ENCODE data around the gene CUEDC2. TPM values are rescaled to one million over a fixed set of nuclear protein-coding genes. Genes with fewer than 3 reads are reported as not detected.

CUEDC2 gene
- total and polyA plus RNA-seq, 2 experiments from 2014 or later, result 45.4 to 79.9 TPM

- no peak overlapping the region for H3K4me3 ChIP-seq
These were observed 17.6 kb downstream of the CUEDC2 start for GRCh38 chr10:102414749-102415148.

GRCh38 chr10:102413806-102414561, 18.4 kb downstream of the CUEDC2 start:
- Histone ChIP-seq H3K9me3 (ENCODE audit: low read depth) (no peaks in the 10 kb centered on the region), H2AFZ (no peak overlapping the region), H3K4me3 (no peak overlapping the region), H3K4me2 (no peak overlapping the region), H3K36me3 (replicated peaks; ENCODE audit: insufficient read depth, low read depth) (no peaks in the 10 kb centered on the region), H3K27me3 (peaks cover 36% of the 10 kb centered on the region), H3K9me2 (replicated peaks; ENCODE audit: insufficient read depth) (no peaks in the 10 kb centered on the region), H3K4me1 (ENCODE audit: insufficient read depth) (peaks cover 8% of the 10 kb centered on the region), H4K20me1 (ENCODE audit: insufficient read depth, poor library complexity, severe bottlenecking) (no peaks in the 10 kb centered on the region), H3K27ac (no peak overlapping the region), H3K79me2 (no peaks in the 10 kb centered on the region)
- DNase-seq (ENCODE audit: low spot score), result no peak
- TF ChIP-seq CTCF (IDR thresholded peaks at IDR 0.05; ENCODE audit: poor library complexity) (no peak), EZH2 (IDR thresholded peaks at IDR 0.05; ENCODE audit: borderline replicate concordance) (no peak), EZH2phosphoT487 (IDR thresholded peaks at IDR 0.05; ENCODE audit: low read depth, severe bottlenecking, unreplicated experiment) (no peak)
- WGBS (ENCODE audit: low lambda C conversion rate, missing lambda C conversion rate), result 83% methylated on average over 13 of the region's 16 CpGs

More at GRCh38 chr10:102414749-102415148, 17.6 kb downstream of the CUEDC2 start:
- no peaks in the 10 kb centered on the region for H3K9me2 ChIP-seq (replicated peaks; ENCODE audit: insufficient read depth)
- no peak overlapping the region for H2AFZ ChIP-seq
- no peak for DNase-seq (ENCODE audit: low spot score)
- peaks cover 34% of the 10 kb centered on the region for H3K27me3 ChIP-seq
- peaks cover 11% of the 10 kb centered on the region for H3K4me1 ChIP-seq (ENCODE audit: insufficient read depth)
- no peak overlapping the region for H3K4me2 ChIP-seq
- no peaks in the 10 kb centered on the region for H3K36me3 ChIP-seq (replicated peaks; ENCODE audit: insufficient read depth, low read depth)
- H3K79me2 ChIP-seq, result no peaks in the 10 kb centered on the region
- H3K9me3 ChIP-seq (ENCODE audit: low read depth), result no peaks in the 10 kb centered on the region
- no peak overlapping the region for H3K27ac ChIP-seq
- 82% methylated on average over 20 of the region's 20 CpGs for WGBS (ENCODE audit: low lambda C conversion rate, missing lambda C conversion rate)
- TF ChIP-seq EZH2phosphoT487 (IDR thresholded peaks at IDR 0.05; ENCODE audit: low read depth, severe bottlenecking, unreplicated experiment), result no peak
- no peak for TF ChIP-seq EZH2 (IDR thresholded peaks at IDR 0.05; ENCODE audit: borderline replicate concordance)
- no peak for TF ChIP-seq CTCF (IDR thresholded peaks at IDR 0.05; ENCODE audit: poor library complexity)
- H4K20me1 ChIP-seq (ENCODE audit: insufficient read depth, poor library complexity, severe bottlenecking), result no peaks in the 10 kb centered on the region

- Histone ChIP-seq H3K9me3 (ENCODE audit: low read depth) (no peaks in the 10 kb centered on the region), H3K36me3 (replicated peaks; ENCODE audit: insufficient read depth, low read depth) (no peaks in the 10 kb centered on the region), H3K4me1 (ENCODE audit: insufficient read depth) (peaks cover 11% of the 10 kb centered on the region), H3K79me2 (no peaks in the 10 kb centered on the region), H3K27ac (no peak overlapping the region), H3K27me3 (peaks cover 36% of the 10 kb centered on the region), H2AFZ (no peak overlapping the region), H3K4me2 (no peak overlapping the region), H3K9me2 (replicated peaks; ENCODE audit: insufficient read depth) (no peaks in the 10 kb centered on the region), H3K4me3 (no peak overlapping the region), H4K20me1 (ENCODE audit: insufficient read depth, poor library complexity, severe bottlenecking) (no peaks in the 10 kb centered on the region)
- 54% methylated on average over 5 of the region's 5 CpGs for WGBS (ENCODE audit: low lambda C conversion rate, missing lambda C conversion rate)
- no peak for TF ChIP-seq CTCF (IDR thresholded peaks at IDR 0.05; ENCODE audit: poor library complexity)
- TF ChIP-seq EZH2 (IDR thresholded peaks at IDR 0.05; ENCODE audit: borderline replicate concordance), result no peak
- no peak for TF ChIP-seq EZH2phosphoT487 (IDR thresholded peaks at IDR 0.05; ENCODE audit: low read depth, severe bottlenecking, unreplicated experiment)
- DNase-seq (ENCODE audit: low spot score), result no peak
These were observed 19.2 kb downstream of the CUEDC2 start for GRCh38 chr10:102413053-102413705.

Measured in hepatocyte (in vitro differentiated cells).